Activated naive CD8-positive, alpha-beta T cell treated with anti-CD3 and anti-CD28 coated beads, Interleukin-2, amount 10 ng/mL, durations not matched to agents 7 days and 5 days (primary cell): ENCODE measurements around the gene IL12RB1. TPM values are rescaled to one million over a fixed set of nuclear protein-coding genes. Genes with fewer than 3 reads are reported as not detected.

ENCODE experiments used
- ATAC-seq: fragments of 150-1000 bp; cut with Tn5 transposase; one replicate; pipeline ENCODE4 v1.10.0; 2021; ENCODE audit warnings: low read depth, moderate library complexity
- POLR2A ChIA-PET: fragments of 350-600 bp; sonication (Branson Sonifier 250); formaldehyde crosslinking; loops from one replicate; lab custom pipeline; 2021; ENCODE audit warnings: antibody characterized with exemption; lab: Charles Lee
- DNase-seq: peaks from one replicate; pipeline ENCODE4 v3.0.0; 2021
- H3K27ac Mint-ChIP-seq: one replicate; pipeline ENCODE4 v1.8.0; 2022; ENCODE audit warnings: mild to moderate bottlenecking, mixed read lengths
- H3K27me3 Mint-ChIP-seq: one replicate; pipeline ENCODE4 v1.8.0; 2022; ENCODE audit warnings: mild to moderate bottlenecking, moderate library complexity, mixed read lengths
- H3K36me3 Mint-ChIP-seq: one replicate; pipeline ENCODE4 v1.8.0; 2021; ENCODE audit warnings: mild to moderate bottlenecking, mixed read lengths
- H3K4me1 Mint-ChIP-seq: one replicate; pipeline ENCODE4 v1.8.0; 2021; ENCODE audit warnings: mixed read lengths
- H3K4me3 Mint-ChIP-seq: one replicate; pipeline ENCODE4 v1.8.0; 2022; ENCODE audit warnings: mild to moderate bottlenecking, moderate library complexity, mixed read lengths
- H3K9me3 Mint-ChIP-seq: one replicate; pipeline ENCODE4 v1.8.0; 2021; ENCODE audit warnings: mixed read lengths
- total RNA-seq, 2 experiments: library from RNA; stranded (reverse); gene quantifications; one replicate each; pipeline ENCODE4 v1.2.3, GENCODE V29; 2021

Gene IL12RB1
- total RNA-seq = 10 to 100 TPM; 52.5 to 56.4 TPM

DNA sequence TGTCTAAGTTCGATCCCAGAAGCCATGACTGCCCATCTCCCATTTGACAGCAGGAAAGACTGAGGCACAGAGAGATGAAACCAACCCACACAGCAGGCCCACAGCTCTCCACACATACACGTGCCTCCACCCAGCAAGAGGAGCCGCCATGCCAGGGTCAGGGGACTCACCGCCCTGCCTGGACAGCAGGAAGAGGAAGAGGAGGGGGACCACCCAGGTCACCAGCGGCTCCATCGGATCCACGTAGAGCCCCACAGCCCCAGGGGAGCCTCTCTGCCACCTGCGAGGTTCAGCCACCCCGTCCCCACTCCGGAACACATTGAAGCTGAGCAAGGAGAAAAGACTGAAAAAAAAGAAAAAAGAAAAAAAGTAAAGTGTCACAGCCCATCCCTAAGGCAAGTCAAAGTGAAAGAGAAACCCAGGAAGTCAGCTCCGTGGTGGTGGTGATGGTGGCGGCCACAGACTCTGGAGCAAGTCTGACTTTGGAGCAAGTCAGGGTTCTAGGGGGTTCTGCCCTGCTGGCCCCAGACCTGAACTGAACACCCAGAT is at the start of gene IL12RB1:
TSS of gene IL12RB1 (minus strand) at position 345 of the 549 bp plus-strand sequence. CDS start at position 234, 111 bp downstream.
- peak within 1 kb of the TSS; percentile 99 for H3K4me3 Mint-ChIP-seq
- peaks cover 64% of the 10 kb centered on the region for H3K4me1 Mint-ChIP-seq
- POLR2A ChIA-PET = interaction anchor here (0.7 to 4.1 kb wide), 16 partner anchors 12 to 563 kb away, joined by 3 to 35 read pairs (median 3); partner anchors contain the start of genes ARRDC2, JUND, MAST3 and PIK3R2
- peaks cover 26% of the 10 kb centered on the region for H3K36me3 Mint-ChIP-seq
- ATAC-seq (peak; percentile 57), DNase-seq (peak; percentile 74)
- peak within 1 kb of the TSS; percentile 99 for H3K27ac Mint-ChIP-seq
- peaks cover 10% of the 10 kb centered on the region for H3K9me3 Mint-ChIP-seq
- H3K27me3 Mint-ChIP-seq = no peaks in the 10 kb centered on the region

DNA sequence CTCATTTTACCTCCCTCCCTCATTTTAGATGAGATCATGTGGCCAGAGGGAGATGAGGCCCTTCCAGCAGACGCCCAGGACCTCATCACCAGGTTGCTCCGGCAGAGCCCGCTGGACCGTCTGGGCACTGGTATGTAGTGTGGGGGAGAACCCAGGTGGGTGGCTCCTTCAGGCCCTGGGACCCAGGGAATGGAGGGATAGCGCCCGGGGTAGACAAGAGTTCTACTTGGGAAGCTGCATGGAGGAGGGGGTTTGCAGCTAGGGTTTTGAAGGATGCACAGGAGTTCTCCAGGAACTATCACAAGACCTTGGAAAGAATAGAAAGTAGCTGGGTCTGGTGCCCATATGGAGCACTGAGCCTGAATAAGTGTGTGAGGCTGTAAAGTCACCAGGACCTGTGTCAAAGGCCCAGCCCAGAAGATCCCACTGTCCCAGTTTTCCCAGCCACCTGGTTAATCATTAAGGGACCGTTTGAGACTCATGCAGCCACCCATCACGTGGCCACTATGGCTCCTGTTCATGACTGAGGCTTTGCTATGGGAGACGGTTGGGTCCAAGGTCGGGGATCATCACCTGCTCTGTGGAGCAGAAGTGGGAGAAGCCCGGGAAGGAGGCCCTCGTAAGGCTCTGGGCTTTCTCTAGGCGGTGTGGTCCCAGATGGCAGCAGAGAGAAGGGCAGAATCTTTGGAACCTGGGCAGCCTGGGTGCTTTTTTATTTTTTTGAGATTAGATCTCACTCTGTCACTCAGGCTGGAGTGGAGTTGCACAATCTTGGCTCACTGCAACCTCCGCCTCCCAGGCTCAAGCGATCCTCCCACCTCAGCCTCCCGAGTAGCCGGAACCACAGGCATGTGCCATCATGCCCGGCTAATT is 49.2 kb upstream of the IL12RB1 start:
- no peak for ATAC-seq
- no peaks in the 10 kb centered on the region for H3K4me1 Mint-ChIP-seq
- H3K27me3 Mint-ChIP-seq = no peaks in the 10 kb centered on the region
- POLR2A ChIA-PET = no interaction called here
- no peak for DNase-seq
- no peak overlapping the region for H3K27ac Mint-ChIP-seq
- peaks cover 22% of the 10 kb centered on the region for H3K36me3 Mint-ChIP-seq
- no peaks in the 10 kb centered on the region for H3K9me3 Mint-ChIP-seq
- no peak overlapping the region for H3K4me3 Mint-ChIP-seq

DNA sequence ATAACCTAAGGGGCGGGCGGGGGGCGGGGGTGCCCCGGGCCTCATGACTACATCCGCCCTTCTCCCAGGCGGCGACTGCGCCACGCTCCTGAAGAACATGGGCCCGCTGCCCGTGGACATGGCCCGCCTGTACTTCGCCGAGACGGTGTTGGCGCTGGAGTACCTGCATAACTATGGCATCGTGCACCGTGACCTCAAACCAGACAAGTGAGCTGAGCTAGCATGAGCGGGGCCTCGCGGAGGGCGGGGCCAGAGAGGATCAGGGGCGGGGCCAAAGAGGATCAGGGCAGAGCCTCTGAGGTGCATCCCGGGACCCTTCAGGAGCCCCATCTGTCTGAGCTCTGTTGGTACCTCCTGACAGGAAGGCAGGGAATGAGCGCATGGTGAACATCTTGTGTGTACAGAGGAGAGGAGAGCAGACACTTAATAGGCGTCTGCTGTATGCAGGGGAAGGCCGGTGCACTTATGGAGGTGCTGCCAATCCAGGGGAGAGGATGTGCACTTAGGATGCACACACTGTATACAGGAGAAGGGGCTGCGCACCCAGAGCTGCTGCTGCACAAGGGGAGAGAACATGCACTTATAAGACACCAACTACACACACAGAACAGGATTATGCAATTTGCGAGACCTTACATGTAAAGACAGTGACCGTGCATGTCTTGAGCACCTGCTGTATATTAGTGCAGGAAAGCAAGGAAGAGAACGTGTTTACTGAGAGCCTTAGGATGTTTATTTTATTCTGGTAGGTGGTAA is 45.3 kb upstream of the IL12RB1 start:
- Mint-ChIP-seq H3K36me3 (peaks cover 24% of the 10 kb centered on the region), H3K27ac (no peak overlapping the region), H3K27me3 (no peaks in the 10 kb centered on the region), H3K4me3 (no peak overlapping the region), H3K9me3 (no peaks in the 10 kb centered on the region), H3K4me1 (peaks cover 7% of the 10 kb centered on the region)
- no peak for DNase-seq
- POLR2A ChIA-PET = no interaction called here
- no peak for ATAC-seq

GRCh38 chr19:18130523-18131242 is 43.9 kb upstream of the IL12RB1 start:
- POLR2A ChIA-PET = interaction anchor here (1.0 kb wide), 1 partner anchor 11 kb away, joined by 3 read pairs; no protein-coding TSS in a partner anchor
- no peaks in the 10 kb centered on the region for H3K27me3 Mint-ChIP-seq
- no peak for ATAC-seq
- no peak overlapping the region for H3K4me3 Mint-ChIP-seq
- H3K4me1 Mint-ChIP-seq = peaks cover 7% of the 10 kb centered on the region
- H3K27ac Mint-ChIP-seq = no peak overlapping the region
- no peaks in the 10 kb centered on the region for H3K9me3 Mint-ChIP-seq
- peaks cover 26% of the 10 kb centered on the region for H3K36me3 Mint-ChIP-seq
- DNase-seq = no peak

GRCh38 chr19:18128805-18129204 is 42.1 kb upstream of the IL12RB1 start:
- H3K4me1 Mint-ChIP-seq = peaks cover 7% of the 10 kb centered on the region
- no peak for DNase-seq
- no peak overlapping the region for H3K27ac Mint-ChIP-seq
- no peaks in the 10 kb centered on the region for H3K9me3 Mint-ChIP-seq
- H3K36me3 Mint-ChIP-seq = peaks cover 25% of the 10 kb centered on the region
- no peaks in the 10 kb centered on the region for H3K27me3 Mint-ChIP-seq
- POLR2A ChIA-PET = interaction anchor here (1.0 to 1.8 kb wide), 3 partner anchors 9 to 23 kb away, joined by 3 to 9 read pairs (median 4); partner anchors contain the start of gene PIK3R2
- ATAC-seq = no peak
- H3K4me3 Mint-ChIP-seq = no peak overlapping the region

- H3K9me3 Mint-ChIP-seq = no peaks in the 10 kb centered on the region
- H3K4me3 Mint-ChIP-seq = no peak overlapping the region
- POLR2A ChIA-PET = interaction anchor here (1.0 to 1.8 kb wide), 4 partner anchors 8 to 24 kb away, joined by 3 to 9 read pairs (median 4); partner anchors contain the start of gene PIK3R2
- peaks cover 25% of the 10 kb centered on the region for H3K36me3 Mint-ChIP-seq
- peak overlapping the region; percentile 85 for H3K27ac Mint-ChIP-seq
- H3K4me1 Mint-ChIP-seq = peaks cover 7% of the 10 kb centered on the region
- no peaks in the 10 kb centered on the region for H3K27me3 Mint-ChIP-seq
- DNase-seq = no peak
- ATAC-seq = peak; percentile 62
Measured at GRCh38 chr19:18128044-18128443, 41.3 kb upstream of the IL12RB1 start.

DNA sequence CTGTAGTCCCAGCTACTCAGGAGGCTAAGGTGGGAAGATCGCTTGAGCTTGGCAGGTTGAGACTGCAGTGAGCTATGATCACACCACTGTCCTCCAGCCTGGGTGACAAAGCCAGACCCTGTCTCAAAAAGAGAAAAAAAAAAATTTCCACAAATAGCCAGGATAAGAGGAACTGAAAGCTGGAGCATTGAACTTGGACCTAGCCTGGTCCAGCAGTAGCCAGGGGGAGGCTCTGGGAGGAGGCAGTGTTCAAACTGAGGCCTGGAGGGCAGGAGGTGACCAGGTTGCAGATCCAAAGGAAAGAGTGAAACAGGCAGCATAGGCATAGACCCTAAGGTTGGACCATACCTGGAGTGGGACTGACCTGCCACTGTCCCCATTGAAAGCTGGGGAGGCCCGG is 39.4 kb upstream of the IL12RB1 start:
- POLR2A ChIA-PET = interaction anchor here (0.6 to 0.7 kb wide), 2 partner anchors 23 to 138 kb away, joined by 3 to 5 read pairs; no protein-coding TSS in a partner anchor
- DNase-seq (no peak), ATAC-seq (no peak)
- Mint-ChIP-seq H3K27ac (no peak overlapping the region), H3K4me3 (no peak overlapping the region), H3K9me3 (no peaks in the 10 kb centered on the region), H3K4me1 (peaks cover 7% of the 10 kb centered on the region), H3K27me3 (no peaks in the 10 kb centered on the region), H3K36me3 (peaks cover 22% of the 10 kb centered on the region)

- Mint-ChIP-seq H3K4me1 (peaks cover 22% of the 10 kb centered on the region), H3K27me3 (no peaks in the 10 kb centered on the region), H3K27ac (no peak overlapping the region), H3K36me3 (peaks cover 18% of the 10 kb centered on the region), H3K9me3 (no peaks in the 10 kb centered on the region), H3K4me3 (no peak overlapping the region)
- POLR2A ChIA-PET = no interaction called here
- ATAC-seq = no peak
- DNase-seq = no peak
Measured at GRCh38 chr19:18123819-18124218, 37.1 kb upstream of the IL12RB1 start.

DNA sequence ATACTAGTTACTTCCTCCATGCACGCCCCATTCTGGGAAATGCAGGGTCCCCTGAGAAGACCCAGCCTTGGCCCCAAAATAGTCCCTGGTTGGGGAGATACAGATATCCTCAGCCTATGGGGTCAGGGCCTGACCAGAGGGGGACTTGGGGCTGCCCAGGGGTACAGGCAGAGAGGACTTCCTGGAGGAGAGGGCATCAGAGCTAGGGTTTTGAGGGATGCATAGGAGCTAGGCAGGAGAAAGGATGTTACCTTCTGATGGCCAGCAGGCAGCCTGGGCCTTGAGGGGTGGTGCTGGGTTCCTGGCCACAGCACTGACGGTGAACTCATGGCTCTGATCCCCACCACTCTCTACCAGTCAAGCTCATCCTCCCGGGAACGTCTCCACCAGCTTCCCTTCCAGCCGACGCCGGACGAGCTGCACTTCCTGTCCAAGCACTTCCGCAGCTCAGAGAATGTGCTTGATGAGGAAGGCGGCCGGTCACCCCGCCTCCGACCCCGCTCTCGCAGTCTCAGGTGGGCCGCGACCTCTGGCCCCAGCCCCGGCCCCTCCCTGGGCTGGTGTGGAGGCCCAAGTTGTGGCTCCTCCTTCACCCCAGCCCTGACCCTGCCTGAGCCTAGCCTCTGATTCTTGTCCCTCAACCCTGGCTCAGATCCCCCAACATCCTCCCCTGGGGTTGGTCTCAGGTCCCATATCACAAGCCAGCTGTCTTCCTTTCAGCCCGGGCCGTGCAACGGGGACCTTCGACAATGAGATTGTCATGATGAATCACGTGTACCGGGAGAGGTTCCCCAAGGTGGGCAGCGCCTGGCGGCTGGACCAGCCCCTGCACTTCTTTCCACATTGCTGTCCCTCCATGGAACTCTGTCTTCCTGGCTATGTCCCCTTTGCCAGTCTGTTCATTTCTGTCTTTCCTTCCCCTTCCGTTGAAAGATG is 36.4 kb upstream of the IL12RB1 start:
- H3K27me3 Mint-ChIP-seq = no peaks in the 10 kb centered on the region
- H3K9me3 Mint-ChIP-seq = no peaks in the 10 kb centered on the region
- DNase-seq (no peak), ATAC-seq (no peak)
- no peak overlapping the region for H3K27ac Mint-ChIP-seq
- peaks cover 12% of the 10 kb centered on the region for H3K36me3 Mint-ChIP-seq
- no peak overlapping the region for H3K4me3 Mint-ChIP-seq
- POLR2A ChIA-PET = no interaction called here
- peaks cover 22% of the 10 kb centered on the region for H3K4me1 Mint-ChIP-seq

DNA sequence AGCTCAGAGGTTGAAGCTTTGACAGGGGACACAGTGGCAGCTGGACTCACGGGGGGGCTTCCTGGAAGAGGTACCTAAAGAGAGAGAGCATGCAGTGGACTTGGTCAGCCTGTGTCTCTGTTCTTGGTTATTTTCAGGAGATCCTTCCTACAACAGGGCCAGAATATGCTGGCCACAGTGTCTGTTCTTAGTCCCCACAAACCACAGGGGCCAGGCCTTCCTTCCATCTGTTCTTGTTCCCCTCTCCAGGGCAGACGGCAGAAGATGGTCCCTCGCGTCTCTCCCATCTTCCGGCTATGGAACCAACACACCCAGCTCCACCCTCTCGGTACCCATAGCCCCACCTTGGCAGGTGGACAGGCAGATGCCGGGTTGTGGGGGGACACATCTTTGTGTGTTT is 35.7 kb upstream of the IL12RB1 start:
- Mint-ChIP-seq H3K36me3 (peaks cover 12% of the 10 kb centered on the region), H3K4me3 (no peak overlapping the region)
- POLR2A ChIA-PET = no interaction called here

DNA sequence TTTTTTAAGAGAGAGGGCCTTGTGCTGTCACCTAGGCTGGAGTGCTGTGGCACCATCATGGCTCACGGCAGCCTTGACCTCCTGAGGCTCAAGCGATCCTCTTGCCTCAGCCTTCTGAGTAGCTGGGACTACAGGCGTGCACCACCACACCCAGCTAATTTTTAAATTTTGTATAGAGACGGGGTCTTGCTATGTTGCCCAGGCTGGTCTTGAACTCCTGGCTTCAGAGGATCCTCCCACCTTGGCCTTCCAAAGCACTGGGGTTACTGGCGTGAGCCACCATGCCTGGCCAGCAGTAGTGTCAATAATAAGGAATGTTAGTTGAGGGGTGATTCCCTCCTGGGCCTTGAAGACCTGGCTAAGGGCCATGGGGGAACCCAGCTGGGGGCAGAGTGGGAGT is 34.4 kb upstream of the IL12RB1 start:
- Mint-ChIP-seq H3K36me3 (peaks cover 10% of the 10 kb centered on the region), H3K4me3 (no peak overlapping the region), H3K9me3 (no peaks in the 10 kb centered on the region), H3K27me3 (no peaks in the 10 kb centered on the region), H3K27ac (no peak overlapping the region), H3K4me1 (peaks cover 23% of the 10 kb centered on the region)
- ATAC-seq (no peak), DNase-seq (no peak)
- POLR2A ChIA-PET = interaction anchor here (0.6 kb wide), 1 partner anchor 50 kb away, joined by 5 read pairs; no protein-coding TSS in a partner anchor

More for the DNA sequence above, 35.7 kb upstream of the IL12RB1 start:
- H3K27me3 Mint-ChIP-seq = no peaks in the 10 kb centered on the region
- H3K4me1 Mint-ChIP-seq = peaks cover 20% of the 10 kb centered on the region
- DNase-seq = no peak
- no peak overlapping the region for H3K27ac Mint-ChIP-seq
- no peak for ATAC-seq
- H3K9me3 Mint-ChIP-seq = no peaks in the 10 kb centered on the region
